GM23338 (cell line): Measurements from ENCODE around the gene JAM3.

Experiments used
- CREB1 ChIP-seq: fragments of 250-450 bp; sonication (Bioruptor Pico); IDR thresholded peaks from 2 replicates; pipeline ENCODE4 v1.5.0; 2020; ENCODE audit warnings: low read depth, mild to moderate bottlenecking, moderate library complexity
- CTCF ChIP-seq, 2 experiments: fragments of 200-600 bp in 1 of 2; sonication (generic) in 1 of 2; conservative IDR thresholded peaks; 2 replicates each; pipeline versions ENCODE4 v1.5.1 to v1.6.1; 2016 to 2017; ENCODE audit warnings: antibody characterized with exemption in 2 of 2, low read depth in 2 of 2, mild to moderate bottlenecking in 2 of 2, moderate library complexity in 1 of 2
- ETS1 ChIP-seq: IDR thresholded peaks from 2 replicates; pipeline ENCODE4 v1.6.1; 2016; ENCODE audit warnings: antibody characterized with exemption
- EZH2 ChIP-seq: fragments of 200-600 bp; sonication (generic); IDR thresholded peaks from one replicate; pipeline ENCODE4 v1.8.0; 2017; ENCODE audit warnings: antibody characterized with exemption, mild to moderate bottlenecking, low read depth; ENCODE audit not compliant: unreplicated experiment
- EZH2phosphoT487 ChIP-seq: fragments of 200-600 bp; sonication (generic); IDR thresholded peaks from one replicate; pipeline ENCODE4 v1.8.1; 2018; ENCODE audit warnings: antibody characterized with exemption; ENCODE audit not compliant: unreplicated experiment
- JUNB ChIP-seq: IDR thresholded peaks from one replicate; pipeline ENCODE4 v1.6.1; 2016; ENCODE audit warnings: antibody characterized with exemption; ENCODE audit not compliant: unreplicated experiment
- NANOG ChIP-seq: IDR thresholded peaks from 2 replicates; pipeline ENCODE4 v1.6.1; 2016; ENCODE audit warnings: antibody characterized with exemption, borderline replicate concordance
- POLR2AphosphoS5 ChIP-seq: IDR thresholded peaks from 2 replicates; pipeline ENCODE4 v1.6.1; 2016; ENCODE audit warnings: antibody characterized with exemption, low read depth
- REST ChIP-seq: IDR thresholded peaks from one replicate; pipeline ENCODE4 v1.6.1; 2018; ENCODE audit warnings: antibody characterized with exemption; ENCODE audit not compliant: unreplicated experiment
- STAT1 ChIP-seq: IDR thresholded peaks from one replicate; pipeline ENCODE4 v1.6.1; 2016; ENCODE audit warnings: antibody characterized with exemption; ENCODE audit not compliant: unreplicated experiment
- ZNF114 ChIP-seq: fragments of 250-450 bp; sonication (Bioruptor Pico); IDR thresholded peaks from 2 replicates; pipeline ENCODE4 v1.5.0; 2020; ENCODE audit warnings: mild to moderate bottlenecking, moderate library complexity
- ZNF331 ChIP-seq: fragments of 250-450 bp; sonication (Bioruptor Pico); IDR thresholded peaks from 2 replicates; pipeline ENCODE4 v1.5.0; 2020; ENCODE audit warnings: low read depth, mild to moderate bottlenecking, moderate library complexity
- ZNF462 ChIP-seq: fragments of 250-450 bp; sonication (Bioruptor Pico); IDR thresholded peaks from 2 replicates; pipeline ENCODE4 v1.5.0; 2020; ENCODE audit warnings: mild to moderate bottlenecking, moderate library complexity

- TF ChIP-seq CREB1 (CRISPR knock-in tag) = no peak
- TF ChIP-seq POLR2AphosphoS5 = no peak
- no peak for TF ChIP-seq EZH2
- TF ChIP-seq EZH2phosphoT487 = no peak
- TF ChIP-seq CTCF (conservative IDR thresholded peaks at IDR 0.05; ENCODE audit: low read depth in 2 of 2) = no peak
- TF ChIP-seq REST = no peak
- TF ChIP-seq NANOG = no peak
- TF ChIP-seq JUNB = no peak
- no peak for TF ChIP-seq ETS1
- no peak for TF ChIP-seq ZNF114
- TF ChIP-seq ZNF331 (CRISPR knock-in tag) = no peak
- TF ChIP-seq STAT1 = no peak
- no peak for TF ChIP-seq ZNF462 (CRISPR knock-in tag)
Measured at GRCh38 chr11:134028368-134028920, 40.4 kb upstream of the JAM3 start.
